Lower lobe of right lung (tissue), 2 donors: ENCODE data around the gene ARHGAP8. TPM values are rescaled to one million over a fixed set of nuclear protein-coding genes. Genes with fewer than 3 reads are reported as not detected.
"Not testable (repeated sequence)": the region's sequence is repeated elsewhere in the genome, so short reads cannot be mapped to it uniquely, and the experiment has no call there.

Experiments
- ATAC-seq, 2 donors: fragments of 200-7000 bp; cut with Tn5 transposase; one replicate each; pipeline ENCODE4 v1.9.1; 2020 to 2022; ENCODE audit warnings: mild to moderate bottlenecking in 2 of 2, moderate library complexity in 2 of 2
- DNase-seq: peaks from one replicate; pipeline ENCODE4 v3.0.0-alpha.2; 2020
- H3K27ac ChIP-seq: fragments of 200-600 bp; one replicate; pipeline ENCODE4 v1.8.0; 2022
- H3K27me3 ChIP-seq: fragments of 200-600 bp; one replicate; pipeline ENCODE4 v1.8.0; 2022; ENCODE audit warnings: low read depth
- H3K36me3 ChIP-seq: fragments of 200-600 bp; one replicate; pipeline ENCODE4 v1.8.0; 2022; ENCODE audit warnings: mild to moderate bottlenecking
- H3K4me1 ChIP-seq: fragments of 200-600 bp; one replicate; pipeline ENCODE4 v1.8.0; 2022
- H3K4me3 ChIP-seq: fragments of 200-600 bp; one replicate; pipeline ENCODE4 v1.8.0; 2022; ENCODE audit warnings: mild to moderate bottlenecking
- H3K9me3 ChIP-seq: fragments of 200-600 bp; one replicate; pipeline ENCODE4 v1.8.0; 2022
- intact Hi-C: fragments of 100-400 bp; cut with DNase I; formaldehyde crosslinking; loops from one replicate; pipeline ENCODE4 v1.11.0; 2022
- total RNA-seq: library from RNA; stranded (reverse); fragmentation: NEBNext Ultra II Directional; extraction: Animal tissue kit (Norgen Biotek cat#: 25700); gene quantifications from one replicate; pipeline ENCODE4 v1.2.1, GENCODE V29; 2021
- TF ChIP-seq, protein P1 (sequence below): fragments of 200-600 bp; IDR thresholded peaks from one replicate; pipeline ENCODE4 v1.8.0; 2022; ENCODE audit warnings: antibody characterized with exemption, mild to moderate bottlenecking
- donor health status: DM: no; HTN: yes; CAD: no; lungs with severe emphysema.

Gene ARHGAP8
- total RNA-seq, 1 donor from 2014 or later = 18.2 TPM

DNA sequence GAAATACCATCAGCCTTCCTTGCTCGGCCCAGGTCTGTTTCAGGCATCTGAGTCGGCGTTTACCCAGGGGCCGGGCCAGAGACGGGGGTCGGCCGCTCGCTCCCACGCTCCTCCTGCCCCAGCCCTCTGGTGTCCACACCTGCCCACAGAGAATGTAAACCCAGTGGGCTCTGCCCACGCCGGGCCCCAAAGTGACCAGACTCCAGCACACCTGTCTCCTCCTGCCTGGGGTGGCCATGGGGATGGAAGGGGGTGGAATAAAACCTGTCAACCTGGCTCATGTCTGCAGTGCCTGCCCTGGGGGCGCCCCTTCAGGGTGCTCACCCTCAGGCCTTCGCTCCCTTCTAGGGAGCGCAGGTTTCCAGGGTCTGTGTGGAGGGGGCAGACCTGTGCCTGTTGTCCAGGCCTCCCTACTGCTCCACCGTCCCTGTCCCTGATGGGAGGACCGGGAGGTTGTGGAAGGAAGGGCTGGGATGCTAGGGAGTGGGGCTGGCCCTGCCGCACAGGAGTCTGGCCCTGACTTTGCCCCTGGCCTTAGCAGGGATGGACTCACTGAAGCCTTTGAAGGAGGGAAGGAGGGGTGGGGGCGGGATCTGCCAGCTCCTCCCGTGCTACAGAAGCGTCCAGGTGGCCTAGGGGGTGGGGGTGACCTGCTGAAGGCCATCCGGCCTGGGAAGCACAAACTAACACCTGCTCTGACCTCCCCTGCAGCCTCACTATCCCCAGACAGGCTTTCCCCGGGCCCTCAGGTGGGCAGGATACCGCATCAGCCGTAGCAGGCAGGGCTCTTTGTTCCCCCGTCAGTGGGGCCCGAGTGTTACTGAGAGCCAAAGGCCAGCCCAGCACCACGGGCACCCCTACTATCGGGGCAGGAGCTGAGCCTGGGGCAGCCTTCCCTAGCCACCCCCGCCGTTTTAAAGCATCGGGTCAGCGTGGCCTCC, 14.7 kb upstream of the ARHGAP8 start:
- Histone ChIP-seq H3K4me1 (peaks cover 15% of the 10 kb centered on the region), H3K27me3 (peaks cover 5% of the 10 kb centered on the region), H3K27ac (no peak overlapping the region), H3K4me3 (no peak overlapping the region), H3K36me3 (no peaks in the 10 kb centered on the region), H3K9me3 (no peaks in the 10 kb centered on the region)
- DNase-seq (no peak), ATAC-seq (no peak)
- intact Hi-C loops = no loop called here
- TF ChIP-seq, protein P1, sequence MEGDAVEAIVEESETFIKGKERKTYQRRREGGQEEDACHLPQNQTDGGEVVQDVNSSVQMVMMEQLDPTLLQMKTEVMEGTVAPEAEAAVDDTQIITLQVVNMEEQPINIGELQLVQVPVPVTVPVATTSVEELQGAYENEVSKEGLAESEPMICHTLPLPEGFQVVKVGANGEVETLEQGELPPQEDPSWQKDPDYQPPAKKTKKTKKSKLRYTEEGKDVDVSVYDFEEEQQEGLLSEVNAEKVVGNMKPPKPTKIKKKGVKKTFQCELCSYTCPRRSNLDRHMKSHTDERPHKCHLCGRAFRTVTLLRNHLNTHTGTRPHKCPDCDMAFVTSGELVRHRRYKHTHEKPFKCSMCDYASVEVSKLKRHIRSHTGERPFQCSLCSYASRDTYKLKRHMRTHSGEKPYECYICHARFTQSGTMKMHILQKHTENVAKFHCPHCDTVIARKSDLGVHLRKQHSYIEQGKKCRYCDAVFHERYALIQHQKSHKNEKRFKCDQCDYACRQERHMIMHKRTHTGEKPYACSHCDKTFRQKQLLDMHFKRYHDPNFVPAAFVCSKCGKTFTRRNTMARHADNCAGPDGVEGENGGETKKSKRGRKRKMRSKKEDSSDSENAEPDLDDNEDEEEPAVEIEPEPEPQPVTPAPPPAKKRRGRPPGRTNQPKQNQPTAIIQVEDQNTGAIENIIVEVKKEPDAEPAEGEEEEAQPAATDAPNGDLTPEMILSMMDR = no peak

DNA sequence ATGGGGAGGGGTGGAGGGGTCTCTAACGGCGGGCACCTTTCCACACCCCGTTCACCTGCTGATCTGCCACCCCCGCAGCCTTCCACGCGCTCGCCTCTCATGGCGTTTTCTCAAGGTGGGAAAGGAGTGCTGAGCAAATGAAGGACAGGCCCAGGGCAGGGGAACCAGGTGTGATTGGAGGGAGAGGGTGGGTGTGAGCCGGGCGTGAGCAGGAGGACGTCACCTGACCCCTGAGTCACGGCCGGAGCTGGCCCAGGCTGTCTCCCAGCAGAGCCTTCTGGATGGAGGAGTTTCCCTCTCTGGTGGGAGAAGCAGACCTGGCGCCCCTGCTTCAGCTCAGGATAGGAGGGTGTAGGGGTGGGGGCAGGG, 14.0 kb upstream of the ARHGAP8 start:
- intact Hi-C loops = no loop called here
- H3K36me3 ChIP-seq = no peaks in the 10 kb centered on the region
- H3K9me3 ChIP-seq = no peaks in the 10 kb centered on the region
- peaks cover 15% of the 10 kb centered on the region for H3K4me1 ChIP-seq
- ATAC-seq (peak; percentile 42 to 51), DNase-seq (no peak)
- TF ChIP-seq, protein P1 = no peak
- H3K27me3 ChIP-seq = peaks cover 5% of the 10 kb centered on the region
- H3K4me3 ChIP-seq = no peak overlapping the region
- H3K27ac ChIP-seq = no peak overlapping the region

DNA sequence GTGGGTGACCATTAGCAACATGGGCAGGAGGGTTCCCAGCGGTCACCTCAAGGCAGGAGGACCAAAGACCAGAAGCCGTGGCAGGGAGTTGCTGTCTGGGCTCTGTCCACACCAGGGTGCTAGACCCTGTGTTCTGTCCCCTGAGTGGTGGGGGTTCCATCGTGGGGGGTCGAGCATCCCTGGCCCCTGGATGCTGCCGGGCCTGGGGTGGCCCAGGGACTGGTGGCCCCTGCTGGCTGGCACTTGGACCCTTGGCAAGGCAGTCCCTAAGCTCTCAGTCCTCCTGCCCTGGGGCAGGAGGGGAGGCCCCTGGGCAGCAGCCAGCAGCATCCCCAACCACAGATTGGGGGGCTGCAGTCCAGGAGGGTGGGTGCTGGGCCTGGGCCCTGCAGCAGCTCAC, 13.4 kb upstream of the ARHGAP8 start:
- no peak overlapping the region for H3K27ac ChIP-seq
- H3K4me1 ChIP-seq = peaks cover 15% of the 10 kb centered on the region
- intact Hi-C loops = no loop called here
- no peak for ATAC-seq
- H3K9me3 ChIP-seq = no peaks in the 10 kb centered on the region
- H3K27me3 ChIP-seq = peaks cover 5% of the 10 kb centered on the region
- H3K36me3 ChIP-seq = no peaks in the 10 kb centered on the region
- H3K4me3 ChIP-seq = no peak overlapping the region
- no peak for DNase-seq
- TF ChIP-seq, protein P1 = no peak

DNA sequence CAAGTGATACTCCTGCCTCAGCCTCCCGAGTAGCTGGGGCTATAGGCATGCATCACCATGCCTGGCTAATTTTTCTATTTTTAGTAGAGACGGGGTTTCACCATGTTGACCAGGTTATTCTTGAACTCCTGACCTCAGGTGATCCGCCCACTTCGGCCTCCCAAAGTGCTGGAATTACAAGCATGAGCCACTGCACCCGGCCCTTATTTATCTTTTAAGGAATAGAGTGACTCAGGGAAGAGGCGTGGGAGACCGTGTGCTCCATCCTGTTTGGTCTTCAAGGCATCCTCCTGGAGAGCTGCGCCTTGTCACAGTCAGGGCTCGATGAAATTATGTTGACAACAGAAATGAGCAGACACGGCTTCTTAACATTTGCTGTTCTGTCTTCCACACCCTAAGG, 12.7 kb upstream of the ARHGAP8 start:
- H3K4me3 ChIP-seq, H3K27ac ChIP-seq, H3K27me3 ChIP-seq, H3K36me3 ChIP-seq, intact Hi-C loops, H3K9me3 ChIP-seq, DNase-seq: not testable (repeated sequence)
- peaks cover 15% of the 10 kb centered on the region for H3K4me1 ChIP-seq
- ATAC-seq = peak in 1 of 2 donors; percentile 38

DNA sequence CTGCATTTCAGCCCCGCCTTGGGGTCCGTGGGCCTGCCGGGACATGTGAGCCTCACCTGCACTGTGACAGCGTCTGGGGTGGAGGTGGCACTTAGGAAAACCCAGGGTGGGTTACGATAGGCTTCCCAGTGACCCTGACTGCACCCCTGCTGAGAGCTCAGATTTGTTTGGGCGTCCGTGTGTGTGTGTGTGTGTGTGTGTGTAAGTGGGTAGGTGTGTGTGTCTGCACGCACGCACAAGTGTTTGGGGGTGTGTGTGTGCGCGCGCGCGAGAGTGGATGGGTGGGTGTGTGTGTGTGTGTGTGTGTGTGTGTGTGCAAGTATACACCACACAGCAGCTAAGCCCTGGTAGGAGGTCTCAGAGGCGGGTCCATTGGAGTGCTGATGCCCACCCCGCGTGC, 12.1 kb upstream of the ARHGAP8 start:
- peaks cover 15% of the 10 kb centered on the region for H3K4me1 ChIP-seq
- TF ChIP-seq, protein P1 = no peak

DNA sequence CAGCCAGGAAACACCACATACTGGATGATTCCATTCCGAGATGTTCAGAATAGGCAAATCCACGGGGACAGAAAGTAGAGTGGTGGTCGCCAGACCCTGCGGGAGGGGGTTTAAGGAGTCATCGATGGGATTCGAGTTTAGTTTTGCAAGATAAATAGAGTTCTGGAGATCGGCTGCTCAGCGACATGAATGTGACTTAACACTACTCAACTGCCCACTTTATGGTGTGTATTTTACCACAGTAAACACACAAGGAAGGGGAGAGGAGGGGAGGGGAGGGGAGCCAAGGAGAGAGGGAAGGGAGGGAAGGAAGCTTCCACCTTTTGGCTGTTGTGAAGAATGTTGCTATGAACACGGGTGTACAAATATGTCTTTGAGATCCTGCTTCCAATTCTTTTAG, 10.4 kb upstream of the ARHGAP8 start:
- DNase-seq = no peak
- Histone ChIP-seq H3K27ac (peak overlapping the region; percentile 36), H3K9me3 (no peaks in the 10 kb centered on the region), H3K4me3 (no peak overlapping the region), H3K36me3 (no peaks in the 10 kb centered on the region), H3K4me1 (peaks cover 2% of the 10 kb centered on the region), H3K27me3 (peaks cover 5% of the 10 kb centered on the region)
- TF ChIP-seq, protein P1 = no peak
- ATAC-seq = peak; percentile 75 to 79
- intact Hi-C loops = no loop called here

More for the DNA sequence above, 12.1 kb upstream of the ARHGAP8 start:
- Histone ChIP-seq H3K27me3 (peaks cover 5% of the 10 kb centered on the region), H3K27ac (no peak overlapping the region), H3K36me3 (no peaks in the 10 kb centered on the region), H3K4me3 (no peak overlapping the region), H3K9me3 (no peaks in the 10 kb centered on the region)
- ATAC-seq = no peak
- DNase-seq = no peak
- intact Hi-C loops = no loop called here
